Karpas-422 (cell line): ENCODE measurements around the gene RPL38. TPM values are rescaled to one million over a fixed set of nuclear protein-coding genes. Genes with fewer than 3 reads are reported as not detected.
A peak's percentile ranks its signal among the peaks of the same experiment; 100 is the strongest.

Experiments used
- DNase-seq: peaks from one replicate; pipeline ENCODE4 v3.0.0-alpha.2; 2015
- H2AFZ ChIP-seq: fragments of 200-600 bp; sonication (generic); 2 replicates; pipeline ENCODE4 v1.6.1; 2014; ENCODE audit warnings: antibody characterized with exemption, low read length, mixed read lengths
- H3K27ac ChIP-seq: fragments of 200-600 bp; sonication (generic); 2 replicates; pipeline ENCODE4 v1.5.1; 2014; ENCODE audit warnings: mild to moderate bottlenecking, low read length, moderate library complexity
- H3K27me3 ChIP-seq: fragments of 200-600 bp; sonication (generic); 2 replicates; pipeline ENCODE4 v1.6.1; 2014; ENCODE audit warnings: low read length, mixed read lengths
- H3K36me3 ChIP-seq: fragments of 200-600 bp; sonication (generic); 2 replicates; pipeline ENCODE4 v1.6.1; 2014; ENCODE audit warnings: low read length, mixed read lengths; ENCODE audit not compliant: insufficient read depth
- H3K4me1 ChIP-seq: fragments of 200-600 bp; sonication (generic); 2 replicates; pipeline ENCODE4 v1.6.1; 2014; ENCODE audit warnings: mild to moderate bottlenecking, low read length, mixed read lengths
- H3K4me2 ChIP-seq: fragments of 200-600 bp; sonication (generic); 2 replicates; pipeline ENCODE4 v1.6.1; 2014; ENCODE audit warnings: low read length, low read depth, mild to moderate bottlenecking; ENCODE audit not compliant: poor library complexity, severe bottlenecking
- H3K4me3 ChIP-seq: fragments of 200-600 bp; sonication (generic); 2 replicates; pipeline ENCODE4 v1.5.1; 2014; ENCODE audit warnings: mild to moderate bottlenecking, antibody characterized with exemption, low read length, mixed read lengths
- H3K79me2 ChIP-seq: fragments of 200-600 bp; sonication (generic); 2 replicates; pipeline ENCODE4 v1.6.1; 2014; ENCODE audit warnings: mild to moderate bottlenecking, low read length, mixed read lengths
- H3K9ac ChIP-seq: fragments of 200-600 bp; sonication (generic); 2 replicates; pipeline ENCODE4 v1.6.0; 2014; ENCODE audit warnings: low read length
- H3K9me2 ChIP-seq: fragments of 200-600 bp; sonication (generic), shearing (Covaris generic); replicated peaks from 2 replicates; pipeline ENCODE4 v1.6.0; 2014; ENCODE audit warnings: mild to moderate bottlenecking, low read length, moderate library complexity; ENCODE audit not compliant: insufficient read depth
- H3K9me3 ChIP-seq: fragments of 300-700, 200-600 bp; sonication (generic); 2 replicates; pipeline ENCODE4 v1.6.1; 2014; ENCODE audit warnings: low read length, mixed read lengths
- H4K20me1 ChIP-seq: fragments of 200-600 bp; sonication (generic); 2 replicates; pipeline ENCODE4 v1.6.1; 2014; ENCODE audit warnings: mild to moderate bottlenecking, antibody characterized with exemption, low read length, low read depth; ENCODE audit not compliant: insufficient read depth
- total RNA-seq: library from RNA; depleted of rRNA; stranded (reverse); fragments of >200 nt; shearing (Covaris generic); gene quantifications from 2 replicates; pipeline ENCODE4 v1.2.3, GENCODE V29; 2014; ENCODE audit warnings: low replicate concordance

RPL38 gene
- total RNA-seq, 1 experiment from 2014 or later, result 3,682 TPM

GRCh38 chr17:74198694-74199093 lies 4.8 kb upstream of the RPL38 start:
- no peak overlapping the region for H3K4me3 ChIP-seq
- no peak overlapping the region for H3K9ac ChIP-seq
- DNase-seq, result no peak
- H3K9me2 ChIP-seq, result no peaks in the 10 kb centered on the region
- H2AFZ ChIP-seq, result no peak overlapping the region
- no peaks in the 10 kb centered on the region for H3K36me3 ChIP-seq
- no peaks in the 10 kb centered on the region for H3K4me1 ChIP-seq
- H3K79me2 ChIP-seq, result peaks cover 2% of the 10 kb centered on the region
- H3K27me3 ChIP-seq, result no peaks in the 10 kb centered on the region
- H3K27ac ChIP-seq, result no peak overlapping the region
- no peaks in the 10 kb centered on the region for H3K9me3 ChIP-seq
- H4K20me1 ChIP-seq, result no peaks in the 10 kb centered on the region
- H3K4me2 ChIP-seq, result no peak overlapping the region

GRCh38 chr17:74199306-74200092 lies 4.0 kb upstream of the RPL38 start:
- no peak overlapping the region for H3K4me2 ChIP-seq
- peaks cover 7% of the 10 kb centered on the region for H4K20me1 ChIP-seq
- peaks cover 10% of the 10 kb centered on the region for H3K79me2 ChIP-seq
- no peak overlapping the region for H3K9ac ChIP-seq
- peaks cover 6% of the 10 kb centered on the region for H3K36me3 ChIP-seq
- H3K27ac ChIP-seq, result no peak overlapping the region
- peaks cover 3% of the 10 kb centered on the region for H3K4me1 ChIP-seq
- no peak overlapping the region for H3K4me3 ChIP-seq
- DNase-seq, result peak; percentile 74
- H3K9me2 ChIP-seq, result no peaks in the 10 kb centered on the region
- no peak overlapping the region for H2AFZ ChIP-seq
- no peaks in the 10 kb centered on the region for H3K27me3 ChIP-seq
- no peaks in the 10 kb centered on the region for H3K9me3 ChIP-seq

- no peak for DNase-seq
- peaks cover 17% of the 10 kb centered on the region for H3K79me2 ChIP-seq
- H3K4me2 ChIP-seq, result no peak overlapping the region
- H3K27ac ChIP-seq, result no peak overlapping the region
- no peak overlapping the region for H3K9ac ChIP-seq
- H3K4me3 ChIP-seq, result no peak overlapping the region
- no peaks in the 10 kb centered on the region for H3K27me3 ChIP-seq
- peaks cover 9% of the 10 kb centered on the region for H3K4me1 ChIP-seq
- no peak overlapping the region for H2AFZ ChIP-seq
- peaks cover 13% of the 10 kb centered on the region for H4K20me1 ChIP-seq
- no peaks in the 10 kb centered on the region for H3K9me3 ChIP-seq
- peaks cover 12% of the 10 kb centered on the region for H3K36me3 ChIP-seq
- no peaks in the 10 kb centered on the region for H3K9me2 ChIP-seq
These were observed 3.4 kb upstream of the RPL38 start for GRCh38 chr17:74200112-74200511.

GRCh38 chr17:74201250-74201649 lies 2.2 kb upstream of the RPL38 start:
- Histone ChIP-seq H3K4me1 (peaks cover 19% of the 10 kb centered on the region), H3K79me2 (peaks cover 28% of the 10 kb centered on the region), H3K27me3 (no peaks in the 10 kb centered on the region), H3K4me2 (no peak overlapping the region), H3K4me3 (no peak overlapping the region), H4K20me1 (peaks cover 24% of the 10 kb centered on the region), H3K9me3 (no peaks in the 10 kb centered on the region), H3K36me3 (peaks cover 22% of the 10 kb centered on the region), H3K9me2 (no peaks in the 10 kb centered on the region), H3K9ac (no peak overlapping the region), H3K27ac (no peak overlapping the region), H2AFZ (no peak overlapping the region)
- no peak for DNase-seq

GRCh38 chr17:74201948-74202347 lies 1.5 kb upstream of the RPL38 start:
- Histone ChIP-seq H3K4me2 (no peak overlapping the region), H3K9me2 (no peaks in the 10 kb centered on the region), H3K4me3 (no peak overlapping the region), H3K9me3 (no peaks in the 10 kb centered on the region), H3K9ac (no peak overlapping the region), H3K79me2 (peaks cover 32% of the 10 kb centered on the region), H3K36me3 (peaks cover 25% of the 10 kb centered on the region), H4K20me1 (peaks cover 29% of the 10 kb centered on the region), H3K27me3 (no peaks in the 10 kb centered on the region), H3K4me1 (peaks cover 19% of the 10 kb centered on the region), H2AFZ (no peak overlapping the region), H3K27ac (no peak overlapping the region)
- DNase-seq, result no peak

GRCh38 chr17:74202938-74203337 lies 540 bp upstream of the RPL38 start:
- Histone ChIP-seq H3K4me3 (no peak overlapping the region), H3K79me2 (peaks cover 36% of the 10 kb centered on the region), H3K9me3 (no peaks in the 10 kb centered on the region), H3K27ac (no peak overlapping the region), H2AFZ (peak overlapping the region; percentile 47; the same call in 1 of the 2 replicates), H3K4me1 (peaks cover 19% of the 10 kb centered on the region), H4K20me1 (peaks cover 35% of the 10 kb centered on the region), H3K9me2 (no peaks in the 10 kb centered on the region), H3K9ac (0 out of 2 replicates have a peak overlapping the region, but pooled peaks have one; percentile 4), H3K36me3 (peaks cover 25% of the 10 kb centered on the region), H3K27me3 (no peaks in the 10 kb centered on the region), H3K4me2 (peak overlapping the region; percentile 39)
- DNase-seq, result no peak

- no peak for DNase-seq
- H3K4me1 ChIP-seq, result peaks cover 19% of the 10 kb centered on the region
- peak overlapping the region; percentile 96 for H3K4me2 ChIP-seq
- peaks cover 36% of the 10 kb centered on the region for H3K79me2 ChIP-seq
- peak overlapping the region; percentile 97 for H3K9ac ChIP-seq
- peak overlapping the region; percentile 98 for H3K4me3 ChIP-seq
- H3K9me2 ChIP-seq, result no peaks in the 10 kb centered on the region
- peak overlapping the region; percentile 51 for H3K27ac ChIP-seq
- H3K27me3 ChIP-seq, result no peaks in the 10 kb centered on the region
- H4K20me1 ChIP-seq, result peaks cover 48% of the 10 kb centered on the region
- no peak overlapping the region for H2AFZ ChIP-seq
- H3K36me3 ChIP-seq, result peaks cover 36% of the 10 kb centered on the region
- H3K9me3 ChIP-seq, result no peaks in the 10 kb centered on the region
These were observed 996 bp downstream of the RPL38 start for GRCh38 chr17:74204474-74204873.

GRCh38 chr17:74205274-74205673 lies 1.8 kb downstream of the RPL38 start:
- Histone ChIP-seq H3K36me3 (peaks cover 42% of the 10 kb centered on the region), H3K9ac (peak overlapping the region; percentile 97), H3K4me2 (peak overlapping the region; percentile 96), H3K4me1 (peaks cover 19% of the 10 kb centered on the region), H3K4me3 (peak overlapping the region; percentile 98), H4K20me1 (peaks cover 48% of the 10 kb centered on the region), H3K9me3 (no peaks in the 10 kb centered on the region), H3K9me2 (no peaks in the 10 kb centered on the region), H3K27ac (no peak overlapping the region), H3K27me3 (no peaks in the 10 kb centered on the region), H3K79me2 (peaks cover 36% of the 10 kb centered on the region), H2AFZ (no peak overlapping the region)
- DNase-seq, result no peak
